Measurements from ENCODE around the gene LGALS14. TPM values are rescaled to one million over a fixed set of nuclear protein-coding genes. Genes with fewer than 3 reads are reported as not detected.

The LGALS14 gene
- total RNA-seq, 1 donor from 2014 or later, result not detected

GRCh38 chr19:39746836-39747529 lies 42.7 kb downstream of the LGALS14 start:
- DNase-seq (ENCODE audit: low spot score), result no peak

GRCh38 chr19:39749981-39750380 lies 45.7 kb downstream of the LGALS14 start:
- no peak for DNase-seq (ENCODE audit: low spot score)

- no peak for DNase-seq (ENCODE audit: low spot score)
Observed at GRCh38 chr19:39752390-39752789, 48.1 kb downstream of the LGALS14 start.

- no peak for DNase-seq (ENCODE audit: low spot score)
Observed at GRCh38 chr19:39752795-39753194, 48.5 kb downstream of the LGALS14 start.

GRCh38 chr19:39754544-39754943 lies 50.3 kb downstream of the LGALS14 start:
- DNase-seq (ENCODE audit: low spot score), result no peak

- DNase-seq (ENCODE audit: low spot score), result no peak
Observed at GRCh38 chr19:39754971-39755370, 50.7 kb downstream of the LGALS14 start.

Other genes with a start within 250 kb of the LGALS14 start
- gene TIMM50, start 223.6 kb upstream of the LGALS14 start, total RNA-seq (ENCODE audit: insufficient read depth, low replicate concordance), result 109 TPM
- gene DLL3, start 205.5 kb upstream of the LGALS14 start, total RNA-seq (ENCODE audit: insufficient read depth, low replicate concordance), result not detected
- gene SELENOV, start 189.3 kb upstream of the LGALS14 start, total RNA-seq (ENCODE audit: insufficient read depth, low replicate concordance), result not detected
- gene EID2B, start 171.6 kb upstream of the LGALS14 start, total RNA-seq (ENCODE audit: insufficient read depth, low replicate concordance), result 11.3 TPM
- 10.1 TPM for gene EID2, start 164.3 kb upstream of the LGALS14 start, total RNA-seq (ENCODE audit: insufficient read depth, low replicate concordance)
- not detected for gene LGALS13, start 102.0 kb upstream of the LGALS14 start, total RNA-seq (ENCODE audit: insufficient read depth, low replicate concordance)
- gene LGALS16, start 48.6 kb upstream of the LGALS14 start, total RNA-seq (ENCODE audit: insufficient read depth, low replicate concordance), result not detected
- gene CLC, start 33.5 kb downstream of the LGALS14 start, total RNA-seq (ENCODE audit: insufficient read depth, low replicate concordance), result not detected
- gene LEUTX, start 74.4 kb downstream of the LGALS14 start, total RNA-seq (ENCODE audit: insufficient read depth, low replicate concordance), result not detected
- 7.2 TPM for gene DYRK1B, start 129.7 kb downstream of the LGALS14 start, total RNA-seq (ENCODE audit: insufficient read depth, low replicate concordance)
- 154 TPM for gene FBL, start 141.9 kb downstream of the LGALS14 start, total RNA-seq (ENCODE audit: insufficient read depth, low replicate concordance)
- 175 TPM for gene FCGBP, start 230.2 kb downstream of the LGALS14 start, total RNA-seq (ENCODE audit: insufficient read depth, low replicate concordance)